Measurements from ENCODE around the gene HEG1. TPM values are rescaled to one million over a fixed set of nuclear protein-coding genes. Genes with fewer than 3 reads are reported as not detected.
A peak's percentile ranks its signal among the peaks of the same experiment; 100 is the strongest.

HEG1 gene
- total RNA-seq, 1 donor from 2014 or later = 40.8 TPM

DNA sequence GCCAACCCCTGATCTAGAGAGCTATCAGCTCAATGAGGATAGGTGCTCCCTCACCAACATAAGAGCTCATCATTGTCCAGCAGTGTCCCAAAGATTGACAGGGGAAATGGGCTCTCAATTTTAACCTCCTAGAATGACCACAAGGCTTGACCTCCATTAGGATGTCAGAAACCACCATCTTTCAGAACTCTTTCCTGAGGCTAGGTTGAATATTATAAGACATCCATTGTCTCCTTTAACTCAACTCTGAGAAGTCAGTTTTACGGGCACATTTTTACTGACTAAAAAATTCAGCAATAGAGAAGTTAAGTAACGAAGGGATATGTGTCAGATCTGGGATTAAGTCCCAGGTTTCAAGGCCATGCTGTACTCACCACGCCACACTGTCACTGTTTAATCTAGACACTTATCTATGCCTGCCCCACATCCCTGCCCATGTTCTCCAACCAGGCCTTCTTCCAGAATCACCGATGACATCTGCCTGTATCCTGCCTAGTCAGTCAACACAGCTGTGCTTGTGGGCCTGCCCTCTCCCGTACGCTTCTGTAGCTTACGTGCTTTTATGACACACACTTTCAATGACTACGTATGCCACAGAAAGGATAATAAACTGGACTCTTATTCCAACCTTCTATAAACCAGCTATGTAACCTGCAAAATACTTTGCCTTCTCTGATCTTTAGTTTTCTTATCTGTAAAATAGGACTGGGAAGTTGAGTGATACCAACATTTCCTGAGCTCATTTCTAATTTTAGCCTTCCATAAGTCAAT lies 104.1 kb downstream of the HEG1 start:
- no peak overlapping the region for H3K27ac Mint-ChIP-seq
- peaks cover 34% of the 10 kb centered on the region for H3K27me3 Mint-ChIP-seq
- no peaks in the 10 kb centered on the region for H3K9me3 Mint-ChIP-seq
- H3K4me1 Mint-ChIP-seq = no peaks in the 10 kb centered on the region
- H3K4me3 Mint-ChIP-seq = no peak overlapping the region
- intact Hi-C loops (cut with micrococcal nuclease) = no loop called here
- no peaks in the 10 kb centered on the region for H3K36me3 Mint-ChIP-seq (ENCODE audit: low read depth)
- no peak for DNase-seq

DNA sequence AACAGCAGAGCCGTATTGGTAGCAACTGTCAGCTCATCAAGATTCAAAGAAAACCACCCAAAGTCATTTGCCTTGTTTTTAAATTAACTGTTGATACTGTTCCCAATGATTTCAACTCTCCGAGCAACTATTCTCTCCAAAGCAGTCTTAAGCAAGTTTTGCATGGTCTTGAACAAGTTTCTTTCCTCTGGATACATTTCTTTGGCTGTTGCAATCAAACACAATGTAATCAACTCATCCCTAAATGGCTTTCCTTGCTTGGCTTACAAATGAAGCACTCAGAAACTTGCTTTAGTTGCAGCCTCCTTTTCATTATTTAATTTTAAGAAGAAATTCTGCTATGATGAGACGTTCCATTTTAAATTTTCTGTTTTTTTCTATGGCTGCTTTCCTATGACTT lies 105.8 kb downstream of the HEG1 start:
- Mint-ChIP-seq H3K36me3 (ENCODE audit: low read depth) (no peaks in the 10 kb centered on the region), H3K4me1 (no peaks in the 10 kb centered on the region), H3K9me3 (no peaks in the 10 kb centered on the region)

DNA sequence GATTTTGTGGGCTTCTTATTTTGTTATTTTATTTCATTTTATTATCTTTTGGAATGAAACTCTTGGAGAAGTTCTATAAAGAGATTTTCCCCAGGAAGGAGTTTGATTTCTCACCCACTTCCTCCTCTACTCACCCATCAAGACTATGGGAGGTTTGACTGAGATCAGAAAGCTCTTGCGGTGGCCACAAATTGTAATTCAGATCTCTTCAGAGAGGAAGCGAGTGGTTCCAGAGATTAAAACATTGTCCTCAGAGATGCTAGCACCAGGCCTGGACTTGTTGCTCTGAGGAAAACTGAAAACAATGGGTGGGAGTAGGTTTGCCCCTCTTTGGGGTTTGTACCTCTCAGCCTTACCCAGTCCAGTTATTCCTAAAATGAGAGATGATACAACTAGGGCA lies 113.2 kb downstream of the HEG1 start:
- H3K27ac Mint-ChIP-seq = no peak overlapping the region
- no peak overlapping the region for H3K4me3 Mint-ChIP-seq
- H3K9me3 Mint-ChIP-seq = no peaks in the 10 kb centered on the region
- H3K27me3 Mint-ChIP-seq = peaks cover 20% of the 10 kb centered on the region
- H3K4me1 Mint-ChIP-seq = no peaks in the 10 kb centered on the region
- DNase-seq = no peak
- H3K36me3 Mint-ChIP-seq (ENCODE audit: low read depth) = no peaks in the 10 kb centered on the region
- intact Hi-C loops (cut with micrococcal nuclease) = no loop called here

More for the DNA sequence above, 105.8 kb downstream of the HEG1 start:
- DNase-seq = no peak
- peaks cover 34% of the 10 kb centered on the region for H3K27me3 Mint-ChIP-seq
- H3K27ac Mint-ChIP-seq = no peak overlapping the region
- intact Hi-C loops (cut with micrococcal nuclease) = no loop called here
- H3K4me3 Mint-ChIP-seq = no peak overlapping the region

DNA sequence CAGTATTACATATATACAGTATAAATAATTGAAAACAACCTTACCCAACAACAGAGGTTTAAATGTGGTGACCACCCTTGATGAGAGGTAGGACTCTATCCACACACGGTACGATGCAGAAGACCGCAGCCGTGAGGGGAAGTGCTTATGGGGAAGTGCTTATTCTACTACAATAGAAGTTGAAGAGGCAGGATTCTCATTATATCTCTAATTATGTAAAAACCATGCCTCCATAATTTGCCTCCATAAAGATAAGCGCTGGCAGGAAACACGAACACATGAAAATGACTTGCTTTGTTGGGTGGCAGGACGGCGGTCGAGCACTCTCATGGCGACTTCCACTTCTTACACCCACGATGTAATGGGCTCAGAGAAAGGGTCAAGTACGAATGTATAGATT lies 114.0 kb downstream of the HEG1 start:
- no peaks in the 10 kb centered on the region for H3K9me3 Mint-ChIP-seq
- no peak overlapping the region for H3K4me3 Mint-ChIP-seq
- no peak for DNase-seq
- H3K36me3 Mint-ChIP-seq (ENCODE audit: low read depth) = no peaks in the 10 kb centered on the region
- H3K4me1 Mint-ChIP-seq = no peaks in the 10 kb centered on the region
- peaks cover 24% of the 10 kb centered on the region for H3K27me3 Mint-ChIP-seq
- intact Hi-C loops (cut with micrococcal nuclease) = no loop called here
- H3K27ac Mint-ChIP-seq = no peak overlapping the region

DNA sequence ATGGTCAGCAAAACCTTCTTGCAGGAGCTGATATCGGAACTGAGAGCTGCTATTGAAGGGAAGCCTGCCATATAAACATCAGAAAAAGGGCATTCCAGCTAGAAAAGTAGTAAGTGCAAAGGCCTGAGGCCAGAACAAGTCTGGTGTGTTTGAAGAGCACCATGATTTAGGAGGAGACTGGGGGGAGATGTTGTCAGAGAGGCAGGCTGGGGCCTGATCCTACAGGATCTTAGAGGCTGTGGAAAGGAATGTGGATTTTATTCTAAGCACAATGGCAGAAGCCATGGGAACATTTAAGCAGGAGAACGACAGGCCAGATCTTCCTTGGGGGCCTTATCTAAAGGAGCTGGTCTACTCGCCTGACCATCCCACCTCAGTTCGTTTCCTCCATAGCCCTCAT lies 116.1 kb downstream of the HEG1 start:
- no peaks in the 10 kb centered on the region for H3K9me3 Mint-ChIP-seq
- no peak overlapping the region for H3K4me3 Mint-ChIP-seq
- DNase-seq = no peak
- peaks cover 27% of the 10 kb centered on the region for H3K27me3 Mint-ChIP-seq
- H3K4me1 Mint-ChIP-seq = no peaks in the 10 kb centered on the region
- H3K36me3 Mint-ChIP-seq (ENCODE audit: low read depth) = no peaks in the 10 kb centered on the region
- H3K27ac Mint-ChIP-seq = no peak overlapping the region
- intact Hi-C loops (cut with micrococcal nuclease) = no loop called here

DNA sequence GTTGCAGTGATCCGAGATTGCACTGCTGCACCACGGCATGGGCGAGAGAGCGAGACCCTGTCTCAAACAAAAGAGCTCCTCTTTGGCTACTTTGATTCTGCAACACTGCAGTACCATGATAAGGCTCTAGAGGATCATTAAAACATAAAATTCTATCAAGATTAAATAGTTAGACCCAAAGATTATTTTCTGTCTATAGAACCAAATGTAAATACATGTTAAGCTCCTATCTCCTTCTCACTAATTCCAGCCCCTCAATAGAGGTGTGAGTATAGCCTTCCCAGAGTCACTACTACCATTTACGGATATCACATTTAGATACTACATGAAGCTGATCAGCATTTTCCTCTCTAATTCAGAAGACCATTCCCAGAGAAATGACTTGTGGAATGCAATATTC lies 116.9 kb downstream of the HEG1 start:
- intact Hi-C loops (cut with micrococcal nuclease) = no loop called here
- H3K4me3 Mint-ChIP-seq = no peak overlapping the region
- H3K9me3 Mint-ChIP-seq = no peaks in the 10 kb centered on the region
- peaks cover 31% of the 10 kb centered on the region for H3K27me3 Mint-ChIP-seq
- DNase-seq = no peak
- H3K27ac Mint-ChIP-seq = no peak overlapping the region
- no peaks in the 10 kb centered on the region for H3K36me3 Mint-ChIP-seq (ENCODE audit: low read depth)
- H3K4me1 Mint-ChIP-seq = no peaks in the 10 kb centered on the region

DNA sequence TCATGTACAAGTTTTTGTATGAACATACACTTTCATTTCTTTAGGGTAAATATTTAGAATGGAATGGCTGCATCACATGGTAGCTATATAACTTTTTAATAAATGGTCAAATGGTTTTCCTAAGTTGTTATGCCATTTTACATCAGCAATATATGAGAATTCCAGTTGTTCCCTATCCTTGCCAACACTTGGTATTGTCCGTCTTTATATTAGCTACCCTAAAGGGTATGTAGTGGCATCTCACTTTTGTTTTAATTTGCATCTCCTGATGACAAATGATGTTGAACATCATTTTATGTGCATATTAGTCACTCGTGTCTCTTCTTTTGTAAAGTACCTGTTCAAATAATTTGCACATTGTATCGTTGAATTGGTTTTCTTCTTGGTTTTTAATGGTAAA lies 118.7 kb downstream of the HEG1 start:
- H3K27me3 Mint-ChIP-seq = peaks cover 41% of the 10 kb centered on the region
- no peaks in the 10 kb centered on the region for H3K9me3 Mint-ChIP-seq
- DNase-seq = no peak
- no peaks in the 10 kb centered on the region for H3K36me3 Mint-ChIP-seq (ENCODE audit: low read depth)
- H3K4me3 Mint-ChIP-seq = no peak overlapping the region
- intact Hi-C loops (cut with micrococcal nuclease) = no loop called here
- H3K4me1 Mint-ChIP-seq = peaks cover 2% of the 10 kb centered on the region
- no peak overlapping the region for H3K27ac Mint-ChIP-seq

DNA sequence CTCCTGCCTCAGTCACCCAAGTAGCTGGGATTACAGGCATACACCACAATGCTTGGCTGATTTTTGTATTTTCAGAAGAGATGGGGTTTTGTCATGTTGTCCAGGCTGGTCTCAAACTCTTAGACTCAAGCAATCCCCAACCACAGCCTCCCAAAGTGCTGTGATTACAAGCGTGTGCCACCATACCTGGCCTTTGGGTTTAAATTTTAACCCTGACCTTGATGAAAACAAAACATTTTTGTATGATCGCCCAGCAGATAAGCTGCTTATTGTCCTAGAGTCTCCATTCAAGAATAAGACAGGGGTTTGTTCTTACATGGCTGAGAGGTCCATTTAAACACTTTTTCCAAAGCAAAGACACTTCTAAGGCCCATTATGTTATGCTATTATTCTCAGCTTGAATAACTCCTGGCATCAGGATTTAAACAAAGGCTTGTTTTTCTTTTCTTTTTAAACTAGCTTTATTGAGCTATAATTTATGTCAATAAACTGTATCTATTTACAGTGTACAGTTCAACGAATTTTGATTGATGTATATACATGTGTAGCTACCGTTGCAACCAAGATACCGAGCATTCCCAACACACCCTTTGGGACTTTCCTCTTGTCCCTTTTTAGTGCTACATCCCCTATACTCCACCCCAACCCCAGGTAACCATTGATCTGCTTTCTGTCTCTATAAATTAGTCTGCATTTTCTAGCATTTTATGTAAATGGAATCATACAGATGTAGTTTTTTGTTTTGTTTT lies 119.8 kb downstream of the HEG1 start:
- intact Hi-C loops (cut with micrococcal nuclease) = no loop called here
- Mint-ChIP-seq H3K27ac (no peak overlapping the region), H3K36me3 (ENCODE audit: low read depth) (no peaks in the 10 kb centered on the region)

DNA sequence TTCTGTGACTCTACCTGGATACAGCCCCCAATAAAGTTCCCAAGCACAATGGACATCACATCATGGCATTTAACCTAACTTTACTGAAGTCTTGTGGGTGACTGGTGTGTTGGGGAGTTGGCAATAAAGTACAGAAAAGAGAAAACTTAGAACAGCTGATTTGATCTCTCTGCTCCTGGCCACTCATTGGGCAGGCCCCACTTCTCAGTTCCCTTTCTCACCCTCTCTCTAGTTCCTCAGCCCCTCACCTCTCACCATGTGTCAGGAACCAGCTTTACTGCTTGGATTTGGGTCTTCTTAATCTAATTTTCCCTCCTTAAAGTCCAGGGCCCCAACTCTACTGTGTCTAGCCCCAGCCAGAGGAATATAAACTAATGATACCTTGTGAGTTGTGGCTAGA lies 120.5 kb downstream of the HEG1 start:
- H3K4me3 Mint-ChIP-seq = no peak overlapping the region
- no peaks in the 10 kb centered on the region for H3K9me3 Mint-ChIP-seq
- peaks cover 2% of the 10 kb centered on the region for H3K4me1 Mint-ChIP-seq
- no peaks in the 10 kb centered on the region for H3K36me3 Mint-ChIP-seq (ENCODE audit: low read depth)
- peaks cover 43% of the 10 kb centered on the region for H3K27me3 Mint-ChIP-seq
- DNase-seq = no peak
- intact Hi-C loops (cut with micrococcal nuclease) = no loop called here
- H3K27ac Mint-ChIP-seq = no peak overlapping the region

More for the DNA sequence above, 119.8 kb downstream of the HEG1 start:
- no peak for DNase-seq
- Mint-ChIP-seq H3K4me1 (peaks cover 2% of the 10 kb centered on the region), H3K4me3 (no peak overlapping the region), H3K27me3 (peaks cover 39% of the 10 kb centered on the region), H3K9me3 (no peaks in the 10 kb centered on the region)

DNA sequence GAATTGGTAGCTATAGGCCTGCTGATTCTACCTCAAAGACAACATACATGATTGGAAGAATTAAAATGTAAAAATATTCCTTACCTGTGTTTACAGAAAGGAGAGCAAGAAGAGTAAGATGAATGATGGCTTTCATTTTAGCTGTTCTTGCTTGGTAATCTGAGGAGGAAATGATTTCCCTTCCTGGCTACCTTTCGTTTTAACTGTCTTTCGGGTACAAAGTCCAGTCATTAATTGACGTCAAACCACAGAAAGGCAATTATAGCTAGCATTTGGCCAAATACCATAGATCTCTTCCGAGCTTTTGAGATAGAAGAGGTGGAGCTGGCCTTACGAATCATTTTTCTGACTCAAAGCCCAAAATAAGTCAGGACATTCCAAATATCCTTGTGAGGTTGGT lies 121.2 kb downstream of the HEG1 start, which contains the start of gene MUC13:
Gene MUC13 (minus strand): TSS at position 175 of the 400 bp plus-strand sequence. CDS start 39 bp downstream, at position 136.
- H3K4me1 Mint-ChIP-seq = peaks cover 2% of the 10 kb centered on the region
- DNase-seq = no peak
- H3K4me3 Mint-ChIP-seq = no peak within 1 kb of the TSS
- intact Hi-C loops (cut with micrococcal nuclease) = no loop called here
- H3K27me3 Mint-ChIP-seq = peaks cover 45% of the 10 kb centered on the region
- H3K9me3 Mint-ChIP-seq = no peaks in the 10 kb centered on the region
- H3K27ac Mint-ChIP-seq = no peak within 1 kb of the TSS
- H3K36me3 Mint-ChIP-seq (ENCODE audit: low read depth) = no peaks in the 10 kb centered on the region

DNA sequence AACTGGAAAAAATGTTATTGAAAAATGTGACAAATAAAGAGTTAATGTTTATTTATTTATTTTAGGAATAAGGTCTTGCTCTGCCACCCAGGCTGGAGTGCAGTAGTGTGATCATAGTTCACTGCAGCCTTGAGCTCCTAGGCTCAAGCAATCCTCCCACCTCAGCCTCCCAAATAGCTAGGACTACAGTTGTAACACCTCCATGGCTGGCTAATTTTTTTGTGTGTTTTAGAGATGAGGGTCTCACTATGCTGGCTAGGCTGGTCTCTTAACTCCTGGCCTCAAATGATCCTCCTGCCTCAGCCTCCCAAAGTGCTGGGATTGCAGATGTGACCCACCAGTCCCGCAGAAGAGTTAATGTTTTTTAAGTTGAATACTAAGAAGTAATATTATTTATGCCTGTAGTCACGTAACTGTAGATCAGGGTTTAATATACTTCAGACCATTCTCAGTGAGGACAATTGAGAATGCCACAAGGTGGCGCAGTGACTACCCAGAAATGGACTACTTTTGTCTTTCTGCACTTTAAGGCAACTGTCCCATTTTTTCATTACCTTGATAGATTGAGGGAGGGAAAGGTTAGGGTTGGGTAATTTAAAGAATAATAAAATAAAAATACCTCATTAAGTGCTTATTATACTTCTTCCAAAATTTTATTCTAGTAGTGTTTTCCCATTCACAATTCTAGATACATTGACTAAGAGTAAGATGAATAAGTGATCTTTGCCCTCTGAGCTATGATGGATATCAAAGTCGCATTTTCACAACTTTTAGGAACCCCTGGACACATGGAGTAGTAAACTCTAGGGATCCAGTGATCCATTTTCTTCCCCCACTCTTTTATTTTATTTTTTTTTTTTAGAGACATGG lies 127.2 kb downstream of the HEG1 start:
- intact Hi-C loops (cut with micrococcal nuclease) = loop anchor here (1.0 kb wide), 3 partner anchors 274 to 657 kb away; no protein-coding TSS in a partner anchor
- Mint-ChIP-seq H3K4me1 (peaks cover 6% of the 10 kb centered on the region), H3K36me3 (ENCODE audit: low read depth) (no peaks in the 10 kb centered on the region), H3K27ac (no peak overlapping the region), H3K27me3 (peaks cover 44% of the 10 kb centered on the region), H3K9me3 (no peaks in the 10 kb centered on the region), H3K4me3 (no peak overlapping the region)
- DNase-seq = peak; percentile 87

DNA sequence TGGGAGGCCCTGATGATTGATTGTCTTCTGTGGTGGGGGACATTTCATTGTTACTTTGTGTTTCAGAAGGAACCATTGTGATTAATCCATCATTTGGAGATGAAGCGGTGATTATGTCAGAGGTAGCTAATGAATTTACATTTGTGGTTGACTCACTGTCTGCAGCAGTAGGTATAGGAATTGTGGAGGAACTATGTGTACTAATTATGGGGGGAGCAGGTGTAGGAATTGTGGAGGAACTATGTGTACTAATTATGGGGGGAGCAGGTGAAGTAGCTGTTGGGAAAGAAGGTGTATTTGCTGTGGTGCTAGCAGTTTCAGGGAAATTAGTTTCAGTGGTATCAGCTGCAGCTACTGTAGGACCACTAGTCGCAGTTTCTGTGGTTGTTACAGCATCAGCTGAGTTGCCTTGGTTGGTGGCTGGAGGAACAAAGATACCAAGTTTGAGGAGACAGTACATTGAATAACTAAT lies 128.2 kb downstream of the HEG1 start:
- no peaks in the 10 kb centered on the region for H3K36me3 Mint-ChIP-seq (ENCODE audit: low read depth)
- peaks cover 4% of the 10 kb centered on the region for H3K4me1 Mint-ChIP-seq
- peaks cover 44% of the 10 kb centered on the region for H3K27me3 Mint-ChIP-seq
- intact Hi-C loops (cut with micrococcal nuclease) = loop anchor here (1.0 kb wide), 3 partner anchors 275 to 658 kb away; no protein-coding TSS in a partner anchor
- H3K4me3 Mint-ChIP-seq = no peak overlapping the region
- no peak overlapping the region for H3K27ac Mint-ChIP-seq
- DNase-seq = no peak
- H3K9me3 Mint-ChIP-seq = no peaks in the 10 kb centered on the region

DNA sequence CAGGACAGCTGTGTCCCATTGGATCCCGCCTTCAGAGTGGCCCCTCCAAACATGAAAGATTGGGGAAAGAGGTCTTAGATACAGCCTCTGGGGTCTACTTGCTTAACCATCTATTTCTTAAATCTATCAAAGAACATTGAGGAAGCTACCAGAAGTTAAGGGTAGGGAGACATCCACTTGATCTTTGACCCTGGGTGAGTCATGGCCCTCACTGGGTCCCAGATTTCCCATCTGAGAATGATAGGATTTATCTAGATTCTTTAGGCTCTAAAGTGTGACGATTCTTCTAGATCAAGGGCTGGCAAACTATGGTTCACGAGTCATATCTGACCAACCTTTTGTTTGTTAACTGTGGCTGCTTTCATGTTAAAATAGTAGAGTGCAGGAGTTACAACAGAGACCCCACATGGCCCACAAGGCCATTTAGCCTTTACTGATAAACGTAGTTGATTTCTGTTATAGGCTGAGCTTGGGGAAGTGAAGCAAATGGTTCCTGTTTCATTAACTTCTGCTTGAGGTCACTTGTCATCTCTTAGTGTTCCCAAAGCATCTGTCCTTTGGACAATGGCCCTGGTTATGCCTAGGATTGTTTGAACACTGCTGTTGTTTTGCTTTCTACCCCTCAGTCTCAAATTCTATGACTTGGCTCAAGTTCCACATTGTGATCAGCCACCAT lies 129.2 kb downstream of the HEG1 start:
- no peaks in the 10 kb centered on the region for H3K36me3 Mint-ChIP-seq (ENCODE audit: low read depth)
- peaks cover 46% of the 10 kb centered on the region for H3K27me3 Mint-ChIP-seq
- no peaks in the 10 kb centered on the region for H3K9me3 Mint-ChIP-seq
- H3K4me1 Mint-ChIP-seq = peaks cover 3% of the 10 kb centered on the region
- H3K4me3 Mint-ChIP-seq = no peak overlapping the region
- intact Hi-C loops (cut with micrococcal nuclease) = no loop called here
- no peak for DNase-seq
- H3K27ac Mint-ChIP-seq = no peak overlapping the region
